H1 (cell line): ENCODE data around the gene ECEL1. TPM values are rescaled to one million over a fixed set of nuclear protein-coding genes. Genes with fewer than 3 reads are reported as not detected.
A peak's percentile ranks its signal among the peaks of the same experiment; 100 is the strongest.

Experiments used
- CTCF ChIA-PET: fragments of 300-600 bp; sonication (Branson Sonifier 250); formaldehyde crosslinking; loops from one replicate; lab custom pipeline; 2021; ENCODE audit not compliant: partially characterized antibody; lab: Charles Lee
- POLR2A ChIA-PET: fragments of 300-600 bp; sonication (Branson Sonifier 250); formaldehyde crosslinking; loops from one replicate; lab custom pipeline; 2021; ENCODE audit warnings: inconsistent platforms; ENCODE audit not compliant: partially characterized antibody; lab: Charles Lee
- DNase-seq, 2 experiments: peaks; one replicate each; pipeline versions ENCODE4 v3.0.0 to v3.0.0-alpha.2; 2010 to 2022; ENCODE audit warnings: low spot score in 2 of 2, low read depth in 1 of 2, mixed read lengths in 1 of 2
- FAIRE-seq: peaks from 2 replicates; lab custom pipeline; 2011; peaks lifted over from hg19 to GRCh38; lab: Jason Lieb, UNC
- H2AFZ ChIP-seq: 2 replicates; pipeline ENCODE4 v1.8.1; 2012; ENCODE audit warnings: low read length, inconsistent platforms
- H2AK5ac ChIP-seq: 2 replicates; pipeline ENCODE4 v1.6.1; 2013; ENCODE audit warnings: low read depth, low read length
- H2BK120ac ChIP-seq: replicated peaks from 2 replicates; pipeline ENCODE3; 2013; ENCODE audit warnings: low read depth, low read length, inconsistent platforms
- H2BK12ac ChIP-seq: 2 replicates; pipeline ENCODE4 v1.6.1; 2013; ENCODE audit warnings: low read depth, low read length
- H2BK15ac ChIP-seq: 2 replicates; pipeline ENCODE4 v1.6.1; 2013; ENCODE audit warnings: low read length
- H2BK20ac ChIP-seq: 2 replicates; pipeline ENCODE4 v1.6.1; 2013; ENCODE audit warnings: low read length
- H2BK5ac ChIP-seq: 2 replicates; pipeline ENCODE4 v1.6.1; 2013; ENCODE audit warnings: low read depth, low read length
- H3K14ac ChIP-seq: 2 replicates; pipeline ENCODE4 v1.6.1; 2013; ENCODE audit warnings: inconsistent platforms; ENCODE audit not compliant: insufficient read length
- H3K18ac ChIP-seq: 2 replicates; pipeline ENCODE4 v1.6.1; 2013; ENCODE audit warnings: low read length; ENCODE audit errors: extremely low read depth
- H3K23ac ChIP-seq: 2 replicates; pipeline ENCODE4 v1.6.1; 2013; ENCODE audit warnings: inconsistent platforms; ENCODE audit not compliant: insufficient read length
- H3K23me2 ChIP-seq: 2 replicates; pipeline ENCODE4 v1.6.1; 2013; ENCODE audit warnings: low read depth, low read length
- H3K27ac ChIP-seq: 2 replicates; pipeline ENCODE4 v1.6.1; 2011; ENCODE audit warnings: low read depth, low read length, inconsistent platforms
- H3K27me3 ChIP-seq, 4 experiments: replicated peaks in 1 of 4; 1 replicate in 1 of 4; 2 replicates in 3 of 4; pipeline versions ENCODE4 v1.6.1 to v1.8.1; 2011 to 2013; ENCODE audit warnings: low read length in 3 of 4, mild to moderate bottlenecking in 3 of 4, inconsistent platforms in 2 of 4, mixed read lengths in 2 of 4, moderate library complexity in 1 of 4; ENCODE audit not compliant: control insufficient read depth in 3 of 4, insufficient read depth in 3 of 4; ENCODE audit errors: extremely low read depth in 1 of 4
- H3K36me3 ChIP-seq, 4 experiments: 2 replicates each; pipeline versions ENCODE4 v1.6.1 to v1.8.1; 2011 to 2013; ENCODE audit warnings: mild to moderate bottlenecking in 4 of 4, low read length in 3 of 4, moderate library complexity in 2 of 4, control low read depth in 1 of 4, inconsistent platforms in 1 of 4; ENCODE audit not compliant: insufficient read depth in 4 of 4, control insufficient read depth in 2 of 4
- H3K4ac ChIP-seq: replicated peaks from 2 replicates; pipeline ENCODE3; 2013; ENCODE audit warnings: low read length, low read depth, mixed read lengths, inconsistent platforms; ENCODE audit not compliant: insufficient read length
- H3K4me1 ChIP-seq, 4 experiments: replicated peaks in 1 of 4; 1 replicate in 1 of 4; 2 replicates in 3 of 4; pipeline versions ENCODE4 v1.6.1 to v1.8.1; 2011 to 2013; ENCODE audit warnings: low read length in 3 of 4, inconsistent platforms in 2 of 4, mixed read lengths in 1 of 4; ENCODE audit not compliant: insufficient read depth in 4 of 4, control insufficient read depth in 3 of 4
- H3K4me2 ChIP-seq, 2 experiments: 2 replicates each; pipeline versions ENCODE4 v1.6.1 to v1.8.1; 2011 to 2013; ENCODE audit warnings: low read depth in 2 of 2, low read length in 2 of 2, control low read depth in 1 of 2, inconsistent platforms in 1 of 2, mild to moderate bottlenecking in 1 of 2; ENCODE audit not compliant: insufficient read depth in 1 of 2
- H3K4me3 ChIP-seq, 4 experiments: fragments of 200-600, 300-600 bp in 1 of 4; sonication (generic), shearing (Covaris generic), sonication (Bioruptor Twin) in 1 of 4; 2 replicates each; pipeline versions ENCODE4 v1.5.1 to v1.8.1; 2011 to 2016; ENCODE audit warnings: low read length in 4 of 4, low read depth in 3 of 4, control low read depth in 2 of 4, inconsistent platforms in 2 of 4, mild to moderate bottlenecking in 2 of 4, mixed read lengths in 1 of 4, moderate library complexity in 1 of 4; ENCODE audit not compliant: insufficient read depth in 2 of 4; ENCODE audit errors: extremely low read depth in 1 of 4
- H3K56ac ChIP-seq: replicated peaks from 2 replicates; pipeline ENCODE3; 2013; ENCODE audit warnings: low read depth, mild to moderate bottlenecking, mixed read lengths, low read length, inconsistent platforms; ENCODE audit not compliant: insufficient read length
- H3K79me1 ChIP-seq: 2 replicates; pipeline ENCODE4 v1.6.1; 2013; ENCODE audit warnings: low read depth, low read length, control low read depth
- H3K79me2 ChIP-seq, 2 experiments: 2 replicates each; pipeline versions ENCODE4 v1.6.1 to v1.8.1; 2012 to 2013; ENCODE audit warnings: low read length in 2 of 2, mild to moderate bottlenecking in 2 of 2, inconsistent platforms in 1 of 2; ENCODE audit not compliant: insufficient read depth in 2 of 2, control insufficient read depth in 1 of 2
- H3K9ac ChIP-seq, 4 experiments: replicated peaks in 1 of 4; 1 replicate in 1 of 4; 2 replicates in 3 of 4; pipeline versions ENCODE4 v1.6.1 to v1.8.1; 2011 to 2013; ENCODE audit warnings: low read depth in 3 of 4, low read length in 3 of 4, control low read depth in 2 of 4, mild to moderate bottlenecking in 2 of 4, moderate library complexity in 2 of 4, inconsistent platforms in 1 of 4; ENCODE audit errors: extremely low read depth in 1 of 4
- H3K9me3 ChIP-seq, 2 experiments: 2 replicates each; pipeline versions ENCODE4 v1.6.1 to v1.8.1; 2012 to 2013; ENCODE audit warnings: mild to moderate bottlenecking in 2 of 2, moderate library complexity in 2 of 2, control low read depth in 1 of 2, inconsistent platforms in 1 of 2, low read depth in 1 of 2, low read length in 1 of 2, mixed read lengths in 1 of 2; ENCODE audit not compliant: insufficient read depth in 2 of 2
- H4K20me1 ChIP-seq, 2 experiments: replicated peaks in 1 of 2; 2 replicates each; pipeline versions ENCODE3 to v1.8.1; 2011 to 2013; ENCODE audit warnings: inconsistent platforms in 2 of 2, low read length in 2 of 2, mild to moderate bottlenecking in 1 of 2; ENCODE audit not compliant: insufficient read depth in 2 of 2, control insufficient read depth in 1 of 2
- H4K5ac ChIP-seq: 2 replicates; pipeline ENCODE4 v1.6.1; 2013; ENCODE audit warnings: low read length, low read depth, mixed read lengths, inconsistent platforms; ENCODE audit not compliant: insufficient read length
- H4K8ac ChIP-seq: 2 replicates; pipeline ENCODE4 v1.8.0; 2013; ENCODE audit warnings: mild to moderate bottlenecking, moderate library complexity, low read length, inconsistent platforms; ENCODE audit not compliant: insufficient read depth; ENCODE audit errors: extremely low read depth
- H4K91ac ChIP-seq: replicated peaks from 2 replicates; pipeline ENCODE3; 2013; ENCODE audit warnings: low read length, mixed read lengths, inconsistent platforms; ENCODE audit not compliant: insufficient read length
- RAD21 ChIP-seq, 2 experiments: IDR thresholded peaks in 1 of 2; conservative IDR thresholded peaks in 1 of 2; 2 replicates each; pipeline ENCODE4 v1.6.1; 2011; ENCODE audit warnings: low read depth in 2 of 2, low read length in 2 of 2, improper control_type of control experiment in 1 of 2, inconsistent platforms in 1 of 2, mild to moderate bottlenecking in 1 of 2, moderate library complexity in 1 of 2
- WGBS, 2 experiments: shearing (Covaris generic) in 1 of 2; methylation state at CpG; one replicate each; pipeline versions ENCODE4 v1.1.6 to v1.1.7; 2013 to 2015; ENCODE audit warnings: low lambda C conversion rate in 2 of 2, mixed read lengths in 2 of 2, inconsistent platforms in 1 of 2, low coverage in 1 of 2, missing lambda C conversion rate in 1 of 2; ENCODE audit not compliant: insufficient replicate concordance in 2 of 2, insufficient coverage in 1 of 2, insufficient read length in 1 of 2; ENCODE audit errors: extremely low coverage in 1 of 2, missing lambda C conversion rate in 1 of 2; 5-methylcytosine and 5-hydroxymethylcytosine counted together
- polyA plus RNA-seq, 7 experiments: library from polyadenylated mRNA; depleted of rRNA in 3 of 7; stranded (reverse) in 5 of 7; unstranded in 2 of 7; fragments of >200 nt in 5 of 7; fragments of 200-250 nt in 2 of 7; gene quantifications; 1 replicate in 5 of 7; 2 replicates in 1 of 7; 4 replicates in 1 of 7; pipeline versions ENCODE4 v1.2.1 to v1.2.3, GENCODE V29; 2011 to 2013; ENCODE audit warnings: missing spikeins in 2 of 7, mixed read lengths in 2 of 7
- total RNA-seq: library from RNA; stranded (reverse); fragmentation: NEBNext Ultra II Directional; extraction: Animal tissue kit (Norgen Biotek cat#: 25700); gene quantifications from 2 replicates; pipeline ENCODE4 v1.2.1, GENCODE V29; 2021
- TF ChIP-seq, protein P1 (sequence below): IDR thresholded peaks from 2 replicates; pipeline ENCODE4 v1.6.1; 2012; ENCODE audit warnings: inconsistent platforms
- TF ChIP-seq, protein P2 (sequence below): IDR thresholded peaks from 2 replicates; pipeline ENCODE4 v1.6.1; 2011; ENCODE audit warnings: low read depth, mild to moderate bottlenecking, low read length; ENCODE audit not compliant: insufficient read depth

Gene ECEL1
- total and polyA plus RNA-seq, 2 of the 8 experiments (the other 6 are each of a cell fraction or from before 2014, with no cell fraction given), result 7.7 to 20.2 TPM

DNA sequence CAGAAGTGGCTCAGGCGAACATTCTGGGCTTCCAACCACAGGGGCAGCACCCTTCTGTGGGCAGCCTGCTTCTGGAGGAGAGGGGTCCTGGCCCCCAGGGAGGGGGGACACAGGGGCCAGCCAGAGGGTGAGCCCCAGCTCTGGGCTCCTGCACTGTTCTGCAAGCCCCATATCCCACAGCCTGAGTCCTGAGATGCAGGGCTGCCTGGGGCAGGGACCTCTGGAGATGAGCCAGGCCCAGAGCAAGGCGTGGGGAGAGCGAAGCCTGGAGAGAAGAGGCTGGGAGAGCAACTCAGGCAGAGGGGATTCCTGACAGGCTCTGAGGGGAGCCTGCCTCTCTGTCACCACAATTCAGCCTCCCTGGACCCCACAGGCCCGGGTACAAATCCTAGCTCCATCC lies 19.1 kb upstream of the ECEL1 start:
- TF ChIP-seq, protein P1, sequence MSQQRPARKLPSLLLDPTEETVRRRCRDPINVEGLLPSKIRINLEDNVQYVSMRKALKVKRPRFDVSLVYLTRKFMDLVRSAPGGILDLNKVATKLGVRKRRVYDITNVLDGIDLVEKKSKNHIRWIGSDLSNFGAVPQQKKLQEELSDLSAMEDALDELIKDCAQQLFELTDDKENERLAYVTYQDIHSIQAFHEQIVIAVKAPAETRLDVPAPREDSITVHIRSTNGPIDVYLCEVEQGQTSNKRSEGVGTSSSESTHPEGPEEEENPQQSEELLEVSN, result no peak
- TF ChIP-seq, protein P2, sequence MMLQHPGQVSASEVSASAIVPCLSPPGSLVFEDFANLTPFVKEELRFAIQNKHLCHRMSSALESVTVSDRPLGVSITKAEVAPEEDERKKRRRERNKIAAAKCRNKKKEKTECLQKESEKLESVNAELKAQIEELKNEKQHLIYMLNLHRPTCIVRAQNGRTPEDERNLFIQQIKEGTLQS, result no peak
- no peak for TF ChIP-seq RAD21 (IDR thresholded peaks at IDR 0.05 in 1 of 2, conservative IDR thresholded peaks at IDR 0.05 in 1 of 2; ENCODE audit: low read depth in 2 of 2, low read length in 2 of 2)
- TF ChIP-seq, all 59 proteins: peak for 0
- ChIA-PET CTCF (interaction anchor here (0.8 to 10.8 kb wide), 7 partner anchors 13 to 171 kb away, joined by 3 to 176 read pairs (median 5); partner anchors contain the start of genes CHRND, ECEL1 and PRSS56), POLR2A (interaction anchor here (0.8 kb wide), 1 partner anchor 12 kb away, joined by 3 read pairs; no protein-coding TSS in a partner anchor)
- H2BK20ac ChIP-seq, result no peak overlapping the region
- no peaks in the 10 kb centered on the region for H3K9me3 ChIP-seq
- H4K91ac ChIP-seq, result no peak overlapping the region
- H3K4me1 ChIP-seq, result peaks cover 0 to 23% (median 15%) of the 10 kb centered on the region in 4 experiments; a peak in 6 of 7 replicates
- peak overlapping the region; percentile 13; the same call in 1 of the 2 replicates for H3K18ac ChIP-seq
- H3K36me3 ChIP-seq, result no peaks in the 10 kb centered on the region
- H2BK5ac ChIP-seq, result no peak overlapping the region
- no peak overlapping the region for H2AK5ac ChIP-seq
- no peak overlapping the region for H2BK120ac ChIP-seq
- FAIRE-seq (no peak), DNase-seq (no peak)
- H3K56ac ChIP-seq, result no peak overlapping the region
- WGBS, 2 experiments, result 81% methylated on average over 4 of the region's 4 CpGs; no CpG with 5 or more reads in 1 of the 2 experiments
- H3K4ac ChIP-seq, result no peak overlapping the region
- no peak overlapping the region for H3K23ac ChIP-seq
- H2BK15ac ChIP-seq, result no peak overlapping the region
- H2AFZ ChIP-seq, result no peak overlapping the region
- H2BK12ac ChIP-seq, result no peak overlapping the region; the same call in 1 of the 2 replicates
- no peak overlapping the region for H3K14ac ChIP-seq
- H3K79me1 ChIP-seq, result no peaks in the 10 kb centered on the region
- no peaks in the 10 kb centered on the region for H3K79me2 ChIP-seq
- peaks cover 15 to 42% (median 41%) of the 10 kb centered on the region in 4 experiments for H3K27me3 ChIP-seq
- H3K9ac ChIP-seq, result no peak overlapping the region
- no peak overlapping the region for H3K27ac ChIP-seq
- no peak overlapping the region for H4K5ac ChIP-seq
- H3K23me2 ChIP-seq, result peaks cover 12% of the 10 kb centered on the region
- no peak overlapping the region for H3K4me3 ChIP-seq
- no peak overlapping the region for H4K8ac ChIP-seq
- 0 out of 4 replicates have a peak overlapping the region, but pooled peaks of 1 of the 2 experiments have one; percentile 30 for H3K4me2 ChIP-seq
- H4K20me1 ChIP-seq, result peaks cover 0 to 2% of the 10 kb centered on the region in 2 experiments
